Sigmoid colon (tissue), 7 donors: Measurements from ENCODE around the gene TOM1L2. TPM values are rescaled to one million over a fixed set of nuclear protein-coding genes. Genes with fewer than 3 reads are reported as not detected.

ENCODE experiments used
- DNase-seq: peaks from one replicate; pipeline ENCODE4 v3.0.0-alpha.2; 2019
- H3K27ac ChIP-seq, 4 donors: fragments of 200-600 bp; sonication (generic); one replicate each; pipeline ENCODE4 v1.5.1; 2016 to 2019; ENCODE audit warnings: mild to moderate bottlenecking in 1 of 4
- H3K27me3 ChIP-seq, 3 donors: fragments of 200-600 bp; sonication (generic); one replicate each; pipeline ENCODE4 v1.5.1; 2019; ENCODE audit warnings: mild to moderate bottlenecking in 1 of 3
- H3K36me3 ChIP-seq, 4 donors: fragments of 200-600 bp; sonication (generic); one replicate each; pipeline ENCODE4 v1.5.1; 2016 to 2019
- H3K4me1 ChIP-seq, 4 donors: fragments of 200-600 bp; sonication (generic); one replicate each; pipeline ENCODE4 v1.5.1; 2017 to 2019
- H3K4me3 ChIP-seq, 4 donors: fragments of 200-600 bp; sonication (generic); one replicate each; pipeline ENCODE4 v1.5.1; 2017 to 2019; ENCODE audit warnings: mild to moderate bottlenecking in 2 of 4, moderate library complexity in 1 of 4
- H3K9me3 ChIP-seq, 4 donors: fragments of 200-600 bp in 3 of 4; sonication (generic) in 3 of 4; one replicate each; pipeline versions ENCODE4 v1.5.1 to v1.6.1; 2013 to 2019
- CTCF ChIP-seq, 4 experiments: fragments of 450-650 bp in 3 of 4; fragments of 200-600 bp in 1 of 4; IDR thresholded peaks; one replicate each; pipeline ENCODE4 v1.5.1; 2016 to 2019; ENCODE audit warnings: antibody characterized with exemption in 4 of 4, mild to moderate bottlenecking in 3 of 4, moderate library complexity in 2 of 4
- EP300 ChIP-seq, 4 donors: sonication (generic); formaldehyde crosslinking; IDR thresholded peaks; one replicate each; pipeline ENCODE4 v1.6.1; 2017; ENCODE audit warnings: antibody characterized with exemption in 4 of 4
- POLR2A ChIP-seq, 2 donors: fragments of 450-650 bp; IDR thresholded peaks; one replicate each; pipeline ENCODE4 v1.6.1; 2016; ENCODE audit warnings: antibody characterized with exemption in 2 of 2, mild to moderate bottlenecking in 2 of 2, moderate library complexity in 2 of 2
- POLR2AphosphoS5 ChIP-seq, 4 donors: sonication (generic); formaldehyde crosslinking; IDR thresholded peaks; one replicate each; pipeline ENCODE4 v1.6.1; 2017; ENCODE audit warnings: antibody characterized with exemption in 4 of 4
- WGBS, 2 donors: extraction: QIAGEN DNeasy Blood & Tissue Kit; methylation state at CpG; one replicate each; pipeline ENCODE4 v1.1.7; 2013; 5-methylcytosine and 5-hydroxymethylcytosine counted together
- intact Hi-C: fragments of 100-400 bp; cut with DNase I; formaldehyde crosslinking; loops from one replicate; pipeline ENCODE4 v1.15.1; 2023
- polyA plus RNA-seq, 3 donors: library from polyadenylated mRNA; stranded (reverse); fragments of 200-250 nt; gene quantifications; one replicate each; pipeline ENCODE4 v1.2.3, GENCODE V29; 2013
- total RNA-seq, 4 donors: library from RNA; depleted of rRNA; stranded (reverse); fragments of >200 nt; gene quantifications; one replicate each; pipeline ENCODE4 v1.1.0, GENCODE V29; 2016
- donor health status: healthy with polysubstance abuse.
- donor health status: Bipolar disorder and iron deficiency.
- donor health status: healthy.

Gene TOM1L2
- total and polyA plus RNA-seq, 7 donors = 13.8 to 215 (median 43.3) TPM

GRCh38 chr17:17806035-17806434 is 166.2 kb downstream of the TOM1L2 start:
- H3K4me1 ChIP-seq = peaks cover 0 to 26% (median 23%) of the 10 kb centered on the region in 4 donors
- no peaks in the 10 kb centered on the region for H3K27me3 ChIP-seq
- TF ChIP-seq POLR2AphosphoS5 (IDR thresholded peaks at IDR 0.05) (no peak), CTCF (IDR thresholded peaks at IDR 0.05) (no peak), EP300 (IDR thresholded peaks at IDR 0.05) (no peak), POLR2A (IDR thresholded peaks at IDR 0.05) (no peak)
- intact Hi-C loops = no loop called here
- peaks cover 10 to 31% (median 14%) of the 10 kb centered on the region in 4 donors for H3K36me3 ChIP-seq
- WGBS, 2 donors = 92 to 94% methylated on average over 4 of the region's 4 CpGs
- H3K27ac ChIP-seq = no peak overlapping the region
- H3K9me3 ChIP-seq = no peaks in the 10 kb centered on the region
- no peak overlapping the region for H3K4me3 ChIP-seq
- DNase-seq = no peak

- 88% methylated on average over 9 of the region's 9 CpGs for WGBS, 2 donors
- intact Hi-C loops = no loop called here
- no peak for DNase-seq
These were observed 166.6 kb downstream of the TOM1L2 start for GRCh38 chr17:17805575-17805974.

GRCh38 chr17:17804007-17804406 is 168.2 kb downstream of the TOM1L2 start:
- Histone ChIP-seq H3K4me1 (peaks cover 0 to 20% (median 12%) of the 10 kb centered on the region in 4 donors), H3K36me3 (peaks cover 11 to 38% (median 14%) of the 10 kb centered on the region in 4 donors), H3K27ac (no peak overlapping the region), H3K9me3 (no peaks in the 10 kb centered on the region), H3K27me3 (no peaks in the 10 kb centered on the region), H3K4me3 (no peak overlapping the region)
- TF ChIP-seq POLR2AphosphoS5 (IDR thresholded peaks at IDR 0.05) (no peak), CTCF (IDR thresholded peaks at IDR 0.05) (no peak), EP300 (IDR thresholded peaks at IDR 0.05) (no peak), POLR2A (IDR thresholded peaks at IDR 0.05) (no peak)
- 98 to 99% methylated on average over 3 of the region's 3 CpGs for WGBS, 2 donors
- intact Hi-C loops = no loop called here
- DNase-seq = no peak

More at GRCh38 chr17:17805575-17805974, 166.6 kb downstream of the TOM1L2 start:
- H3K36me3 ChIP-seq = peaks cover 10 to 31% (median 14%) of the 10 kb centered on the region in 4 donors
- peaks cover 0 to 23% (median 19%) of the 10 kb centered on the region in 4 donors for H3K4me1 ChIP-seq
- no peak overlapping the region for H3K27ac ChIP-seq
- TF ChIP-seq EP300 (IDR thresholded peaks at IDR 0.05) (no peak), POLR2AphosphoS5 (IDR thresholded peaks at IDR 0.05) (no peak), POLR2A (IDR thresholded peaks at IDR 0.05) (no peak), CTCF (IDR thresholded peaks at IDR 0.05) (no peak)
- H3K4me3 ChIP-seq = no peak overlapping the region
- no peaks in the 10 kb centered on the region for H3K27me3 ChIP-seq
- no peaks in the 10 kb centered on the region for H3K9me3 ChIP-seq

- WGBS, 2 donors = 92 to 93% methylated on average over 13 of the region's 13 CpGs
- H3K36me3 ChIP-seq = peaks cover 11 to 58% (median 22%) of the 10 kb centered on the region in 4 donors
- no peaks in the 10 kb centered on the region for H3K27me3 ChIP-seq
- no peak for TF ChIP-seq POLR2A (IDR thresholded peaks at IDR 0.05)
- TF ChIP-seq POLR2AphosphoS5 (IDR thresholded peaks at IDR 0.05) = no peak
- TF ChIP-seq EP300 (IDR thresholded peaks at IDR 0.05) = no peak
- TF ChIP-seq CTCF (IDR thresholded peaks at IDR 0.05) = no peak
- DNase-seq = no peak
- no peak overlapping the region for H3K4me3 ChIP-seq
- intact Hi-C loops = no loop called here
- no peaks in the 10 kb centered on the region for H3K9me3 ChIP-seq
- no peak overlapping the region for H3K27ac ChIP-seq
- H3K4me1 ChIP-seq = peaks cover 0 to 17% (median 7%) of the 10 kb centered on the region in 4 donors
These were observed 170.3 kb downstream of the TOM1L2 start for GRCh38 chr17:17801800-17802481.
